Activated CD4-positive, CD25-positive, alpha-beta regulatory T cell treated with anti-CD3 and anti-CD28 coated beads, Interleukin-2, amount 50 U/mL, for 24 hours (primary cell): ENCODE results near the gene S100A16.
"Not testable (repeated sequence)": the region's sequence is repeated elsewhere in the genome, so short reads cannot be mapped to it uniquely, and the experiment has no call there.

Source experiments
- ATAC-seq, 2 donors: fragments of 150-1000 bp; cut with Tn5 transposase; one replicate each; pipeline ENCODE4 v1.10.0; 2021; ENCODE audit warnings: mild to moderate bottlenecking in 1 of 2, moderate library complexity in 1 of 2

The S100A16 gene, protein sequence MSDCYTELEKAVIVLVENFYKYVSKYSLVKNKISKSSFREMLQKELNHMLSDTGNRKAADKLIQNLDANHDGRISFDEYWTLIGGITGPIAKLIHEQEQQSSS

DNA sequence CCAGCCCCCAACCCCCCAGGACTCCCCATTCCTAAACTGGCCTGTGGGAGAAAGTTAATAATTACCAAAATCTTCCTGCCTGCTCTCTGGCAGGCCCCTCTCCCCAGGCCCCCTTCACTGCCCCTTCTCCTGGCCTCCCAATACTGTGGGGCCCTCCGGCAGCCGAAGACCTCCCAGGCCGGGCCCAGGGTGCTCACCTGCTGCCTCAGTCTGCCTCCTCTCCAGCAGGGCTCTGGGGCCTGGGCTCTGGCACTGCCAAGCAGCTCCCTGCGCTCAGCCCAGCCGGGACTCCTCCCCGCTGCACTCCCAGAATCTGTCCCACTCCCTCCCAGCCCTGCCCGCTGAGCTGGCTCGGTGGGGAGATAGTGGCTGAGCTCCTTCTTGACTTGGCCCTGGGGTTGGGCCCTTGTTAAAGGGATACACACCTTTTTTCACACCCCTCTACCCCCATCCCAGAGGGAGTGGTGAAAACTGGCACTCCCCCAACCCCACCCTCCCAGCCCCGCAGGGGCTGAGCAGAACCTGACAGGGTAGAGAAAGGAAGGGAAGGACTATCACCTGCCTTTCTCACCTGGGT is at the start of gene S100A16:
TSS of gene S100A16 (minus strand) at position 383 of the 577 bp plus-strand sequence. CDS start 4,986 bp downstream, outside the sequence.
- no peak for ATAC-seq

DNA sequence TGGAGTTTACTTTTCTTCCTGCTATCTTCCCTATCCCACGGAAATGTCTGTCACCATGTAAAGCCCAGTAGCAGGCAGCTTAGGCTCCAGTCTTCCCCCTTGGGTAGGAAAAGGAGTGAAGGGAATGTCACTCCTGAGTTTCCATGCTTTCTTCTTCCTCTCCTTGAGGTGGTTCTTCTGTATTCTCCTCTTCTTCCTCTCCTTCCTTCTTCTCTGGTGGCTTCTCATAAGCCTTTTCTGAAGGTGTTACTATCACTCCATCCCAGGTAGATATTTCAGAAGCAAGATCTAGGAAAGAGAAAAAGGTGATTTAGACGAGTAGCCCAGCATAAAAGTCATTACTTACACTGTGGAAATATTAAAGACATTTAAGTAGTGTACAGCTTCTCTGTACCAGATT is 49.3 kb upstream of the S100A16 start:
- no peak for ATAC-seq

DNA sequence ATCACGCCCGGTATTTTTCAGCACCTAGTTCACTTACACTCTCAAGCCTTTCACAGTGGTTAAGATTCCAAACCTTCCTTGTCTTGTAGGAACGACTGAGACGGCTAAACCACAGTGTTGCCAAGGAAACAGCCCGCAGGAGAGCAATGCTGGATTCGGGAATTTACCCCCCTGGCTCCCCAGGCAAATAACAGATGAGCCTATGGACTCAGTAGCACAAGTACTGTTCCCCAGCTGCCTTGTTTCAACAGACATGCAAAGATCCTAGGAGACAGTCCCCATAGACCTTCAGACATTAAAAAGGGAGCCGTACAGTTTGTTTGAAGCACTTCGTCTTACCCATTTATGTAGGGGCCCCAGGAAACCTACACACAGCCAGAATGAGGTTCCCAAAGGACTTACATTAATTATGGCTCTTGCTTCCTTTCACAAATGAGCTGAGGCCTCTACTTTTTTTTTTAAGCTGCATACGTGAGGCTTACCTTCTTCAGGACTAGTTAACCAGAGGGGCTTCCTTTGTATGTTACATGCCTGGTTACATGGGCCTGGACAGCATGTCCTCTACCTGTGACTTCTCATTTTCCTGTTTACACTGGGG is 48.3 kb upstream of the S100A16 start:
- no peak for ATAC-seq

DNA sequence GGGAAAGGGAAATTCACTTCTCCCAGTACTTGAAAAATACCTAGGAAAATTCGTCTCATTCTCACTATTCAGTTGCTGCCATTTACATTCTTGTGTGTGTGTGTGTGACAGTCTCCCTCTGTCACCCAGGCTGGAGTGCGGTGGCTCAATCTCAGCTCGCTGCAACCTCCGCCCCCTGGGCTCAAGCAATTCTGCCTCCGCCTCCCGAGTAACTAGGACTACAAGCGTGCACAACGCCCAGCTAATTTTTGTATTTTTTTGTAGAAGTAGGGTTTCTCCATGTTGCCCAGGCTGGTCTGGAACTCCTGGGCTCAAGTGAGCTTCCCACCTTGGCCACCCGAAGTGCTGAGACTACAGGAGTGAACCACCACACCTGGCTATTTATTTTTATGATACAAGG is 46.7 kb upstream of the S100A16 start:
- no peak for ATAC-seq

DNA sequence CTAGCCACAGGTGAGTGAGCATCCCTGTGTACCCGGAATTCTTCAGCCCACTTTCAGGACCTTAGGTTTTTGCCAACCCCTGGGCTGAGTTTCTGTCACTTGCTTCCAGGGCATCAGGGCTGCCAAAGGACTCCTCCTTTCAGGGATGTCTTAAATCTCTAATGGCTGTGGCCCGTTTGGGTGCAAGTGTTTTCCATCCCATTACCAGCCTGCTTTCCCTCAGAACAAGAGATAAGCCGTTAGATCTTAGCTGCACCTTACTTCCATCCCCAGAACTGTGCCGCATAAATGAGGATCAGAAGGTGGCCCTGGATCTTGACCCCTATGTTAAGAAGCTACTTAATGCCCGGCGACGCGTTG is 46.2 kb upstream of the S100A16 start:
- no peak for ATAC-seq

DNA sequence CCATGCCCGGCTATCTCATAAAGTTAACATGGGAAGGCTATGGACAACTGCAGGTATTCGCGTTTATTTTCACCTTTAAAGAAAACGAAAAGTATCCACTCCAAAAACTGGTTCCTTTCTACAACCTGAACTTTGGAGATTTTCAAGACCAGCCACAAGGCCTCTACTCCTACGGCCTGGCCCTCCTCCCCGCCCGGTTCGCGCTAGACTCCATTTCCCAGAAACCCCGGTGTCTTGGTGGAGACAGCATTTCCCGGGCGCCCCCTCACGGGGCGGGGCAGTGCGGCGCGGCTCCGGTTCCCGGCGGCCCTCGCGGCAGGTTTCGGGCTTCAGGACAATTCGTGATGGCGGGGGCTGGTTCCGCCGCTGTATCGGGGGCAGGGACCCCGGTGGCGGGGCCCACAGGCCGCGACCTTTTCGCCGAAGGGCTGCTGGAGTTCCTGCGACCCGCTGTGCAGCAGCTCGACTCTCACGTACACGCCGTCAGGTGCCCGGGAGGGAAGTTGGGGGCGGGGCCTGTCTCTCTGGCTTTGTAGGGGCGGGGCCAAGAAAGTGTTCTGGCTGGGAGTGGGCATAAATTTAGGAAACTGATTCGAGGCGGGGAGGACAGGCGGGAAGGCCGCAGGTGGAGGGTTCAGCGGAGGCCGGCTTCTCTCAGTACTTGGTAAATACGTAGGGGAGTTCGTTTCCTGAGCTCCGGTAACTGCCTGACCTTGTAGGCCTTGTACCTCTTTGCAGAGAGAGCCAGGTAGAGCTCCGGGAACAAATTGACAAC is 45.6 kb upstream of the S100A16 start, which contains the start of gene SNAPIN:
TSS of gene SNAPIN (plus strand) at position 304 of the 775 bp plus-strand sequence. CDS start at position 345, 41 bp downstream.
- ATAC-seq = peak; percentile 97 to 99

DNA sequence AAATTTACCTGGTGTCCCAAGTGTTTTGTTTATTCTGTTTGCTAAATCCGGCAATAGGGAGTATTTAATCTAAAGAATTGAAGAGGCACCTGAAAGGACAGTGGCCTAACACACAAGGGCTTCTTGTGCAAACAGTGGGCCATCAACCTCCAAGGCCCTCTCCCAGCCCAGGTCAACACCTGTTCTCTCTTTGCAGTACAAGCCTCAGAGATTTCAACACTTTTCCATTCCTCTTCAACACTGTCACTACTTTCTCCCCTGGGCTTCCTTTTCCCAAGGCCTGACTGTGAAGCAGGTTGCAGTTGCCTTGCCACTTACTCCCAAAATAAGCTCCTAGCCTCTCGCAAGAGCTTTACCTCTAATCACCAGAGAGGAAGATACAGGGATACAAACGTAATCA is 42.4 kb upstream of the S100A16 start:
- ATAC-seq = no peak

DNA sequence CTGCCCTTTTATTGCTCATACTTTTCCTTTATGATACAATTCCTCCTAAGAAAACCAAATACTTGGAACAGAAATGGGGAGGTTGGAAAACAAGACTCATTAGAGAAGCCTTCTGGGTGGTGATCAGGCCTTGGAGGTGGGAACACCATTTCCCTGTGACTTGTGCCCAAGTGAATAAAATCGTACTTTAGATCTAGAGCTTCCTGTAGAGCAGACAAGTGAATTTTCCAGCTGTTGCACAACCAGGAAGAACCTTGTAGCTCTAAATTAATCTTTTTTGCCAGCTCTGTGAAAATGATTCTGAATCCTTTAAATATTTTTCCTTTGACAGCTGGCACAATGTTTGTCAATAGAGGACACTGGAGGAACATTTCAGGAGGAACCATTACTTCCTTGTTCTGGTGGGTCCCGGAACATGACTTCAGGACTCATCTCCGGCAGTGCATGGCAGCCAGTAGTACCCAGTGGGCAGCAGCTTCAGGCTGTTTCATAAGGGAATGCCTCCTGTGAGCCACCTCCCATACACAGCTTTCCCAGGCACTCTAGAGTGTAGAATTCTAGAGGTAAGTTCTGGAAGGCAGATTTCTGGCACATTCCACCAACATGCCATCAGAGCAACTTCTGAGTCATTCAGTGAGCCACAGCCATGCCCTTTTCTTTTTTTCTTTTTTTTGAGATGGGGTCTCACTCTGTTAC is 40.0 kb upstream of the S100A16 start:
- ATAC-seq = no peak

DNA sequence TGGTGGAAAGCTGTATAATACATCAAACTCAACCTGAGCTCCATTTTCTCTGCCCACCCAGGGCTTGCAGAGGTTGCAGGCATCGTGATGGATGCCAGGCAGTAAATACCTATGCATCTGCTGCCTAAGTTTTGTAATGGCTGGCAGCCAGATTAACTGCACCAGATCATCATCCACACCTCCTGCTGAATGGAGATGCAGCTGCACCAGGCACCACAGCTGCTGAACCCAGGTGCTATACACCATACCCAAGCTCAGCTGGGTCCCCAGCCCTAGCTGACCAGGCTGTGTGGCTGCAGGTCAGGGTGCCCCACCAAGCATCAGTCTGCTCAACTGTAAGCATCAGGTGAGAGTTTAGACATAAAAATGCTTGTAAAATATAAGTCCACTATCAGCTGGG is 38.8 kb upstream of the S100A16 start:
- no peak for ATAC-seq

DNA sequence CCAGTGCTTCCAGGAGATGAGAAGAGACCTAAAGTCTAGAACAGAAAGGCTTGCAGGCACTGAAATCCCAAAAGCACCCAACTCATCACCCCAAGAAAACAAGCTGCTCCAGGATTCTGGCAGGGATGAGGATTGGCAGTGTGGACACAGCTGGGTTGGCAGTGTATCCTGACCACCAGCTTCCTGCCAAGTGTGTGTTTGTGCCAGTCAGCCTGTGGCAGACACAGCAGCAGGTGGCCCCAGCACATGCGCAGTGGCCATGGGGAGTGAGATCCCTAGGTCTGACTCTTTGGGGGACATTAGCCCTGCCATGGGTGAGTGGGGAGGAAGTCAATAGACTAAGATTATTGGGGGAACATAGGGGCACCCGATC is 36.9 kb upstream of the S100A16 start:
- ATAC-seq = peak; percentile 18 to 24

DNA sequence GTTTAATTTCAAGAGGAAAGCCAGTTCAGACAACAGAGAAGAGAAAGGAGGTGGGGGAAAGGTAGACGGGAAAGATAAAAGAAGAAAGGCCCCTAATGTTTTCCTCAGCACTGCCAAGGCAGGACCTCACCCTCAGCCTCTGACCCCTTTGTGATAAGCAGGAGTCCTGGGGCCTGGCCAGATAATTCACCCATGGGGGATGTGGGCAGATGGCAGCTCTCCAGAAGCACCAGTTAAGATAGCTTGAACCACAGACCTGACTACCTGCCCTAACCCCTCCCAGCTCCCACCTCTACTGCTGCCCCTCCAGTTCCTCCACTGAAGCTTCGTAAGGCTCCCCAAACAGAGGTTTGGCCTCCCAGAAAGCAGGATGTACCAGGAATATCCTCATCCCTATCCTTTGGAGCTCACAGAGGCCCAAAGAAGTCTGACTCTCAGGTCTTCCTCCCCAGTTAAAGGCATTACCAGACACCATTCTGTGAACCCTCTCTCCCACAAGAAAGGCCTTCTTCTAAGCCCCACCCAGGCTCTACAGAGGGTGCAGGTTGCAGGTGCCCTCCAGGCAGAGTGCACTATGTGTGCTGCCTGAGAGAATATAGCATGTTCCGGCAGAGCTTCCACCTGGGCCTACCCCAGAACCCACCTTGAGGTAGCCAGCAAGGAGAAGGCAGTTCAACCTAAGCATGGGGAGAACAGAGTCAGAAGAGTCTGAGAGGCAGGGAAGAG is 36.4 kb upstream of the S100A16 start:
- peak; percentile 38 to 53 for ATAC-seq

DNA sequence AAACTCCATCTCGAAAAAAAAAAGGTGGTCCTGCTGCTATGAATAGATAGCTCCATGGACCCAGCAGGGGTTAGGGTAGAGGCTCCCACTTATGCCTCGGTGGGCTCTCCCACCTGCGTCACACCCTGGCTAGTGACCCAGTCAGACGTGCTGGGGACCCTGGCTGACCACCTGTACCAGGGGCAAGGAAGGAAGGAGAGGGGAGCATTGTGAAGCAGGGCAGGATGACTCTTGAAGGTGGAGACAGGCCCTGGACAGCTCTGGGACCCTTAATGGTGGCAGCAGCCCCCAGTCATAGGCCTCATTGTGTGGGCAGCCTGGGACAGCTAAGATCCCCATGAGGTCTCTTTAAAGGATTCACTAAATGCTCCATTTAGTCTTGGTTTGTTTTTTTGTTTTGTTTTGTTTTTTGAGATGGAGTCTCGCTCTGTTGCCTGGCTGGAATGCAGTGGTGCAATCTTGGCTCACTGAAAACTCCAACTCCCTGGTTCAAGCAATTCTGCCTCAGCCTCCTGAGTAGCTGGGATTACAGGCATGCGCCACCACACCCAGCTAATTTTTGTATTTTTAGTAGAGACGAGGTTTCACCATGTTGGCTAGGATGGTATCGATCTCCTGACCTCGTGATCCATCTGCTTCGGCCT is 35.2 kb upstream of the S100A16 start:
- no peak for ATAC-seq

DNA sequence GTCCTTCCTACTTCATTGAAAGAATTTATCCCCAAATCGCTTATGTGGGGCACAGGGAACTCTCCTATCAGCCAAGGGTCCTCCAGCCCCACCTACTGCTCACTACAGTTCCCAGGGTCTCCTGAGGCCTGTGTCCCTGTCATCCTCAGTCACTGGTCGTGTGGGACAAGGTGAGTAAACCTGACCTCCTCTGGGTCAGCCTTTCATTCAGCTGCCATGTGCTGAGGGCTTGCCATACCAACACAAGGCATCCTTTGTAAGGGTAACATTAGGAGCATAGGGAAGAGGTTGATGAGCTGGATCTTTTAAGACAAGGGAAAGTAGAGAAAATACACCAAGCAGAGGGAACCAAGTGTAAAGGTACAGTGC is 34.4 kb upstream of the S100A16 start:
- ATAC-seq = no peak

DNA sequence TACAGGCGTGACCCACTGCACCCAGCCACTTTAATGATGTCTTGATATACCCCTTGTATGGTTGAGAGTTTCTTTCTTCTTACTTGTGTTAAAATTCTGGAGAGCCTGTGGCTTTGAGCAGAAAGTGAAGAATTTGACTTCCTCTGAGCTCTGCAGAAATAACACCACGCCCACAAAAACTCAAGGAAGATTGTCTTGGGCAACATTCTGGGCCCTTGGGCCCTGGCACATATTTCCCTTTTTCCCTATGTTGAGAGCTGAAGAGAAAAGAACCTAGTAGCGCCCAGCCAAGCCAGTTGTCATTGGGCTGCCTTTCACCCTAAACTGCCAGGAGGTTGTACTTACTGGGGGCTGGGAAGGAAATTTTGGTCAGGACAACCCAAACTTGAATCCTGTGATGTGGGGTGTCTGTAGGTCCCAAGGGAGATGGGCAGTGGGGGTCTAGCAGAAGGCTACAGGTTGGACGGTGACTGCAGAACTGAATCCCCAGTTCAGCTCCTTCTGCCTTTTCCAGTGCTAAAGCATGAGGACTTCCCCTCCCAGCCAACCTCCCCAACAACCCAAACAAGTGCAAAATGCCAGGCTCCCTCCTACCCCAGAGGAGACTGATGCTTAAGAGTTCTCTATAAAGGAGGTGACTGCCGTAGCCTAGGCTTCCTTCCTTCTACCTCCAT is 33.9 kb upstream of the S100A16 start:
- no peak for ATAC-seq

DNA sequence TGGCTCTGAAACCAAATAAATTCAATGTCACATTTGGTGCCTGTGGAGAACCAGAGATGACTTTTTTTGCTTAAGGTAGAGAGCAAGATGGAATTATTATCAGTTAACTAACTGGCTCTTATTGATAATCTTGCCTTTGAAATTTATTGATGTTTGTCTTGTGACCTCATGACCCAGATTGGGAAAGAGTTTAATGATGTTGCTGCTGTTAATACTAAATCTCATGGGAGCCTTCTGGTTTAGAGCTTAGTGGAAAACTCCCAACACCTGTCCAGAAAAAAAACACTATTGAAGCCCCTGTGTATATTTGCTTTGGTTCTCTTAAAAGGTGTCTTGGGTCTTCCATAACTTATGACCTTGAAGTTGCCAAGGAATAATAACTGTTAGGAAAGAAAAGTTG is 30.9 kb upstream of the S100A16 start:
- ATAC-seq = no peak

DNA sequence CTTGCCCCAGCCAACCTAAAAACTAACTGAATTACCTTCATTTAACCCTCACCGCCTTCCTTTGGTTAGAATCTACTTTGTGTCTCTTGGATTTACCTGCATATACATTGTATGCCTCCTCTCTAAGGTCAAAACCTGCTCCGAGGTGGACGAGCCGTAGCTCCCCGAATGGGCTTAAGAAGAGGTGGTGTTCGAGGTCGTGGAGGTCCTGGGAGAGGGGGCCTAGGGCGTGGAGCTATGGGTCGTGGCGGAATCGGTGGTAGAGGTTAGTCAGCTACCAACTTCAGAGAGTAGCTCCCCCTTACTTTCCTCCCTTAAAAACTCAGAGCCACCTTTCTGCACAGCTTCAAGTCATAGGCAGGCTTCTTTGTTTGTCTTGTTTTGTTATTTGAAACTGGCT is 30.2 kb upstream of the S100A16 start:
- ATAC-seq = no peak

DNA sequence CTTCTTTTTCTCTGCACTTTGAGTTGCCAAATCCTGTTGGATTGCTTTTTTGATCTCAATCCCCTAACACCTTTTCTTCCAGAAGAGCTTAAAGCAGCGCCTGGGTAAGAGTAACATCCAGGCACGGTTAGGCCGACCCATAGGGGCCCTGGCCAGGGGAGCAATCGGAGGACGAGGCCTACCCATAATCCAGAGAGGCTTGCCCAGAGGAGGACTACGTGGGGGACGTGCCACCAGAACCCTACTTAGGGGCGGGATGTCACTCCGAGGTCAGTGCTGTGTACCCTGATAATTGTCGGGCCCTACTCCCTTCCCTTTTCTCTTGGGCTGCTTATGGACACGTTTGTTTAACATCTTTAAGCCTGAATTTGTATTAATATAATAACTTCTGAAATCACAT is 29.2 kb upstream of the S100A16 start:
- no peak for ATAC-seq

DNA sequence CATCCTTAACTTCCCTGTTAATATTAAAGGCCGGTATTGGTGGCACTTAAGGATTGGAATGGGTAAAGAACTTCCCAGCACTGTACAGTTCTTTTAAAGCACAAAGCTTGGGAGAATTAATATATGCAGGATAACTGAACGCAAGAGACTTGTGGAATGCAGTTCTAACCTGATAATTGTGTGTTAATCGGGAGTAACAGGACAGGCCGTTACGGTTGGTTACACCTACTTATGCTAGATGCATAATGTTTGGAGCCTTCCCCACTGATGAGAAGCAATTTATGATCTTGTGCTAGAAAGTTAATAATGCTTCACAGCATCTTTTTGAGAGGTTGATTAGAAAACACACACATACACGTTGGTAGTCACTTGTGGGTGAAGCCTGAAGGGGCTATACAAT is 27.9 kb upstream of the S100A16 start:
- no peak for ATAC-seq

DNA sequence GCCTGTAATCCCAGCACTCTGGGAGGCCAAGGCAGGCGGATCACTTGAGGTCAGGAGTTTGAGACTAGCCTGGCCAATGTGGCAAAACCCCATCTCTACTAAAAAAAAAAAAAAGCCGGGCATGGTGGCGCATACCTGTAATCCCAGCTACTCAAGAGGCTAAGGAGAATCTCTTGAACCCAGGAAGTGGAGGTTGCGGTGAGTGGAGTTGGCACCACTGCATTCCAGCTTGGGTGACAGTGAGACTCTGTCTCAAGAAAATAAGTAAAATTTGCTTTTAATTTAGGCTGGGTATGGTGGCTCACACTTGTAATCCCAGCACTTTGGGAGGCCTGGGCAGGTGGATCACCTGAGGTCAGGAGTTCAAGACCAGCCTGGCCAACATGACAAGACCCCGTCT is 27.3 kb upstream of the S100A16 start:
- ATAC-seq = not testable (repeated sequence)

DNA sequence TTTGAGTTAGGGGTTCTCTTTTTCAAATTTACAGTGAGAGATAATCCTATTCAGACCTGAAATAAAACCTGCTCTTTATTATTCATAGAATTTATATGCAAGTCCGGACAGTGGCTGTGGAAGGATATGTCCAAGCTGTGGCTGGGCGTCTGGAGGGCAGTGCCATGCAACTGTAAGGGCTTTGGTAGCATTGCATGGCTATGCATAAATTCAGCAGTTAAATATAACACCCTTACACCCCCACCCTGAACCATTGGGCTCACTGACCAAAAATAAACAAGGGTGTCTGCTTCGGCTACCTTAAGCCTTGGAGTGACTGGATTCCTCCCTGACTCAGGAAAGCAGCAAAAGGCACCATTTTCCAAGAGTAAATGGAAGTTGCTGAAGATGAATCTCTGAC is 26.3 kb upstream of the S100A16 start:
- ATAC-seq = no peak

DNA sequence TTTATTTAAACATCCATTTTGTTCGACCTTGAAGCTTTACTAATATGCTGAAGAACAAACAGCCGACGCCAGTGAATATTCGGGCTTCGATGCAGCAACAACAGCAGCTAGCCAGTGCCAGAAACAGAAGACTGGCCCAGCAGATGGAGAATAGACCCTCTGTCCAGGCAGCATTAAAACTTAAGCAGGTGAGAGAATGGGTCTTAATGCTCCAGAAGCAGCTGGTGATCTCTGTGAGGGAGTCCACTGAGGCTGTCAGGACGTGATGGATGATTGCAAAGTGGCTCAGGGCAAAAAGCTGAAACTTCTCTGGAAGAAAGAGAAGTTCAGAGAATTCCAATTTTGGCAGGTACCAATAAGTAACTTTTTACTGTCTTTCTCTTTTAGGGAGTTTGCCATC is 25.3 kb upstream of the S100A16 start:
- ATAC-seq = no peak

DNA sequence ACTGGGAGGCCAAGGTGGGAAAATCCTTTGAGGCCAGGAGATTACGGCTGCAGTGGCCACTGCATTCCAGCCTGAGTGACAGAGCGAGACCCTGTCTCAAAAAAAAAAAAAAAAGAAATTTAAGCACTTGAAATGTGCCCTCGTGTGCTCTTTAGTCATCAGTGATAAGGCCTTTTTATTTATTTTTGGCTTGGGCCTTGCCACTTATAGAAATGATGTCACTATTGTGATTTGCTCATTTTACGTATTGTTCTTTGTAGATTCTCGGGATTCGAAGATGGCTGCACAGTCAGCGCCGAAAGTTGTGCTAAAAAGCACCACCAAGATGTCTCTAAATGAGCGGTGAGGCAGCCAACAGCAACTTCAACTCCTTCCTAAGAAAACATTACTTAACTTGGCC is 23.4 kb upstream of the S100A16 start:
- no peak for ATAC-seq
